CD4-positive, CD25-positive, alpha-beta regulatory T cell (primary cell): ENCODE results near the gene GMNC. TPM values are rescaled to one million over a fixed set of nuclear protein-coding genes. Genes with fewer than 3 reads are reported as not detected.

Experiments used
- ATAC-seq, 2 donors: fragments of 150-1000 bp; cut with Tn5 transposase; one replicate each; pipeline ENCODE4 v1.10.0; 2021; ENCODE audit warnings: low read depth in 2 of 2, moderate number of reproducible peaks in 2 of 2, moderate library complexity in 1 of 2
- DNase-seq, 3 donors: peaks; one replicate each; pipeline versions ENCODE4 v3.0.0 to v3.0.0-alpha.2; 2012 to 2022; ENCODE audit warnings: mixed read lengths in 1 of 3
- H3K27ac ChIP-seq: one replicate; pipeline ENCODE4 v1.7.0; 2013; ENCODE audit warnings: mild to moderate bottlenecking, low read length; ENCODE audit not compliant: insufficient read depth, poor library complexity, severe bottlenecking
- H3K27me3 ChIP-seq: one replicate; pipeline ENCODE4 v1.7.0; 2013; ENCODE audit warnings: low read length; ENCODE audit not compliant: control insufficient read depth, insufficient read depth
- H3K36me3 ChIP-seq: one replicate; pipeline ENCODE4 v1.7.0; 2013; ENCODE audit warnings: mild to moderate bottlenecking, low read length, moderate library complexity; ENCODE audit not compliant: control insufficient read depth, insufficient read depth
- H3K4me1 ChIP-seq: 2 replicates; pipeline ENCODE4 v1.7.0; 2013; ENCODE audit warnings: mild to moderate bottlenecking, low read length; ENCODE audit not compliant: insufficient read depth, control insufficient read depth, poor library complexity, severe bottlenecking
- H3K4me3 ChIP-seq: one replicate; pipeline ENCODE4 v1.7.0; 2013; ENCODE audit warnings: low read depth, mild to moderate bottlenecking, low read length, moderate library complexity
- H3K9me3 ChIP-seq, 2 experiments: 1 replicate in 1 of 2; 2 replicates in 1 of 2; pipeline ENCODE4 v1.7.0; 2013; ENCODE audit warnings: low read length in 2 of 2, mild to moderate bottlenecking in 1 of 2, moderate library complexity in 1 of 2; ENCODE audit not compliant: control insufficient read depth in 2 of 2
- H3K27ac Mint-ChIP-seq, 3 donors: one replicate each; pipeline ENCODE4 v1.8.0; 2020 to 2022; ENCODE audit warnings: mild to moderate bottlenecking in 3 of 3, mixed read lengths in 3 of 3, moderate library complexity in 2 of 3
- H3K27me3 Mint-ChIP-seq: one replicate; pipeline ENCODE4 v1.8.0; 2022; ENCODE audit warnings: mild to moderate bottlenecking, mixed read lengths
- H3K36me3 Mint-ChIP-seq: one replicate; pipeline ENCODE4 v1.8.0; 2020; ENCODE audit warnings: mixed read lengths
- H3K4me1 Mint-ChIP-seq, 4 donors: one replicate each; pipeline ENCODE4 v1.8.0; 2020 to 2022; ENCODE audit warnings: mixed read lengths in 4 of 4, mild to moderate bottlenecking in 1 of 4
- H3K4me3 Mint-ChIP-seq, 4 donors: one replicate each; pipeline ENCODE4 v1.8.0; 2020 to 2022; ENCODE audit warnings: mild to moderate bottlenecking in 4 of 4, mixed read lengths in 4 of 4, moderate library complexity in 3 of 4
- H3K9me3 Mint-ChIP-seq, 7 donors: one replicate each; pipeline ENCODE4 v1.8.0; 2020 to 2022; ENCODE audit warnings: mixed read lengths in 7 of 7, mild to moderate bottlenecking in 3 of 7, moderate library complexity in 2 of 7
- polyA plus RNA-seq, 4 donors: library from polyadenylated mRNA; unstranded; fragments of 300-500 nt; fragmentation: Illumina TruSeq; gene quantifications; one replicate each; pipeline ENCODE4 v1.2.3, GENCODE V29; 2021
- total RNA-seq: library from RNA; stranded (reverse); gene quantifications from one replicate; pipeline ENCODE4 v1.2.3, GENCODE V29; 2022

GMNC gene, protein sequence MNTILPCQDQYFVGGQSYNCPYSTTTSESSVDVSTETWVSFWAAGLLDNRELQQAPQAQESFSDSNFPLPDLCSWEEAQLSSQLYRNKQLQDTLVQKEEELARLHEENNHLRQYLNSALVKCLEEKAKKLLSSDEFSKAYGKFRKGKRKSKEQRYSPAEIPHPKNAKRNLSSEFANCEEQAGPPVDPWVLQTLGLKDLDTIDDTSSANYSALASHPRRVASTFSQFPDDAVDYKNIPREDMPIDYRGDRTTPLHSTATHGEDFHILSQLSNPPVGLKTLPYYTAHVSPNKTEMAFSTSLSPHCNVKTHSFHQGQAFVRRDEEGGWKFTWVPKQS
- total RNA-seq, result not detected
- not detected for polyA plus RNA-seq

DNA sequence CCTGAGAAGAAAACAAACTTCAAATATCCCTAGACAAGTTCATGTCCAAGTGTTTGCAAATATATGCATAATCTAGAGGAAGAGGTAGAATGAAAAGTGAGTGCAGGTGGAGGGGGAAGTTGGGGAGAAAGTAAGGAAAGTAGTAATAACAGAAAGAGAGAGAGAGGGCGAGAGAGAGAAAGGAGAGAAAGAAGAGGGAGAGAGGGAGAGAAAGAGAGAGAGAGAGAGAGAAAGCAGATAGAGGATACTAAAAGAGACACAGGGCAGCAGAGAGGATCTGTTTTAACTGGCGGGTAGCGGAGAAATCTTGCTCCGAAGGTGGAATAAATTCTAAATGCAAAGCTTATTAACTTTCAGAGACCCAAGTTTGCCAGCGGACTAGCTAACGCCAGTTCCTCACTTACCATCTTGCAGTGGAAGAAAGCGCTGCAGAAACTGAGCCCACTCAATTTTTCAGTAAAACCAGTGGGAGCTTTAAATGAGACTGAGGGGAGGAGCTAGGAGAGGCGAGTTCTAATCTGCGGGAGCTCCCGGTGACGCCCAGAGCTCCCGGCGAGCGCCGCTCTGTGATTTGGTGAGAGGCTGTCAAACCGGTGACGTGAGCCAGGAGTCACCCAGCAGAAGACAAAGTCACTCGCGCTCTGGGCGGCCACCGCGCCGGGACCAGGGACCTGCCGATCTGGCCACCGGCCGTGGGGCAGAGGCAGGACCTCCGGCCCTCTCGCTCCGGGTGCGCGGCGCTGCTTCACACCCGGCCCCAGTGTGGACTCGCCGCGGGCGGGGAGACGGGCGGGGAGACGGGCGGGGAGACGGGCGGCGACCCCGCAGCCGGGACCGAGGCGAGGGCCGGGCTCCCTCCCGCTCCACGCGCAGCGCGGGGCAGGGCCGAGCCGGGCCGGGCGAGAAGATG lies at the start of gene GMNC:
Gene GMNC (minus strand): TSS at position 486 of the 910 bp plus-strand sequence. CDS start 79 bp downstream, at position 407.
- H3K4me3 ChIP-seq, result peak within 1 kb of the TSS; percentile 8
- Mint-ChIP-seq H3K27me3 (peaks cover 16% of the 10 kb centered on the region), H3K9me3 (peaks cover 0 to 4% (median 0%) of the 10 kb centered on the region in 7 donors), H3K4me3 (peak within 1 kb of the TSS in 2 of 4 donors; percentile 55 to 56), H3K36me3 (no peaks in the 10 kb centered on the region), H3K27ac (no peak within 1 kb of the TSS), H3K4me1 (peaks cover 0 to 8% (median 0%) of the 10 kb centered on the region in 4 donors)
- ATAC-seq (peak in 1 of 2 donors; percentile 39), DNase-seq (peak in 1 of 3 donors; percentile 50)
- H3K27ac ChIP-seq, result no peak within 1 kb of the TSS
- H3K4me1 ChIP-seq, result no peaks in the 10 kb centered on the region
- H3K36me3 ChIP-seq, result no peaks in the 10 kb centered on the region
- H3K27me3 ChIP-seq, result peaks cover 13% of the 10 kb centered on the region
- no peaks in the 10 kb centered on the region for H3K9me3 ChIP-seq

DNA sequence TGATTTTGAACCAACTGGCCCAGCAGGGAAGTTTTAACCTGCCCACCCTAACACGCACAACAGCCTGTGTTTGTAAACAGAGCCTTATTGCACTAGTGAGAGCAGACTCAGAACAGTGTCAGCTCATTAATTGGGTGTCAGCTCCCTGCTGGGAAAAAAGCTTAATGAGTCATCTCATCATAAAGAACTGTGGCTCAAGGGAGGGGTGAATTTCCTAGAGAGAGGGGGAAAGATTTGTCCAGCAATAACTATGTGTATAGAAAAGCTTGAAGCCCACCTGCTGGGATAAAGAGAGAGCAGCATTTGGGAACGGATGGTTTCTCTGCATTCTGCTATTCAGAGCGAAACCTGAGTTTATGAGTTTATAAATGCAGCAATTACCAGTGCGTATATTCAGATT lies 48.9 kb upstream of the GMNC start:
- no peaks in the 10 kb centered on the region for H3K27me3 Mint-ChIP-seq
- no peak for ATAC-seq
- no peak for DNase-seq
- no peaks in the 10 kb centered on the region for H3K4me1 ChIP-seq
- no peaks in the 10 kb centered on the region for H3K9me3 ChIP-seq
- peaks cover 0 to 6% (median 0%) of the 10 kb centered on the region in 7 donors for H3K9me3 Mint-ChIP-seq
- no peak overlapping the region for H3K27ac ChIP-seq
- no peak overlapping the region for H3K4me3 Mint-ChIP-seq
- H3K36me3 ChIP-seq, result no peaks in the 10 kb centered on the region
- H3K4me3 ChIP-seq, result no peak overlapping the region
- H3K27ac Mint-ChIP-seq, result no peak overlapping the region
- H3K4me1 Mint-ChIP-seq, result no peaks in the 10 kb centered on the region
- no peaks in the 10 kb centered on the region for H3K27me3 ChIP-seq
- H3K36me3 Mint-ChIP-seq, result no peaks in the 10 kb centered on the region

DNA sequence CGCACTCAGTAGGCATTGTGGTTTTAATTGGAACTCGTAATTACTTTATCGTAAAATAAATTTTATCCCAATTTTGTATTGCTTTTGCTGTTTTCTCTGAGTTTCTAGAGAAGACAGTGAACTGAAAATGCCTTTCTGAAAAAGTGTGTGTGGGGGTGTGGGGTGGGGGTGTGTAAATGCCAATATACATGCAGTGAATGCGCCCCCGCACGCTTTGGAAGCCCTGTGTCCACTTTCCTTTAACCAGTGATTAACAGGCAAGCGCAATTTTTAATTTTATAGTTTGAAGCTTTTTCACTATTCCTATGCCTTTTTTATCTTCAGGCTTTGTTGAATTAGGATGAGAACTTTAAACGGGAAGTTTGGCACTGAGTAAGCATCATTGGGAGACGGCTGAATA lies 47.4 kb upstream of the GMNC start:
- H3K4me3 ChIP-seq, result no peak overlapping the region
- no peaks in the 10 kb centered on the region for H3K27me3 ChIP-seq
- no peak overlapping the region for H3K27ac ChIP-seq
- H3K4me1 ChIP-seq, result no peaks in the 10 kb centered on the region
- no peaks in the 10 kb centered on the region for H3K36me3 ChIP-seq
- H3K4me3 Mint-ChIP-seq, result no peak overlapping the region
- no peaks in the 10 kb centered on the region for H3K9me3 ChIP-seq
- no peaks in the 10 kb centered on the region for H3K4me1 Mint-ChIP-seq
- DNase-seq (no peak), ATAC-seq (no peak)
- no peaks in the 10 kb centered on the region for H3K36me3 Mint-ChIP-seq
- no peaks in the 10 kb centered on the region for H3K27me3 Mint-ChIP-seq
- no peak overlapping the region for H3K27ac Mint-ChIP-seq
- H3K9me3 Mint-ChIP-seq, result peaks cover 0 to 8% (median 2%) of the 10 kb centered on the region in 7 donors

DNA sequence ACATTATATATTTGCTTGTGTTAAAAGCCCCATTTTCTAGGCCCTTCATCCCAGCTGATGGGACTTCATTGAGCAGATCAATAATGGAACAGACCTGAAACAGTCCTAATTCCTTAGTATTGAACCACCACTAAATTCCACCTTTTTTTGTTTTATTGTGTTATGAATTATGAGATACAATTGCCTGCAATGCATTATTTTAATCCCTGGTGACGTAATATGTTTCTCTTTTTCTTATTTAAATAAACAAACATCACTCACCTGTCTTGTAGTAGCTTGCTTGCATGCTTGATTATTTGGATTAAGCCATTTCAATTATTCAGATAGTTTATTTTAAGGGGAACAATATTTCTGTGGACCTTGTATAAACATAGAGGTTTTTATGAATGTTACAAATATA lies 40.7 kb upstream of the GMNC start:
- H3K36me3 Mint-ChIP-seq, result no peaks in the 10 kb centered on the region
- no peaks in the 10 kb centered on the region for H3K27me3 Mint-ChIP-seq

DNA sequence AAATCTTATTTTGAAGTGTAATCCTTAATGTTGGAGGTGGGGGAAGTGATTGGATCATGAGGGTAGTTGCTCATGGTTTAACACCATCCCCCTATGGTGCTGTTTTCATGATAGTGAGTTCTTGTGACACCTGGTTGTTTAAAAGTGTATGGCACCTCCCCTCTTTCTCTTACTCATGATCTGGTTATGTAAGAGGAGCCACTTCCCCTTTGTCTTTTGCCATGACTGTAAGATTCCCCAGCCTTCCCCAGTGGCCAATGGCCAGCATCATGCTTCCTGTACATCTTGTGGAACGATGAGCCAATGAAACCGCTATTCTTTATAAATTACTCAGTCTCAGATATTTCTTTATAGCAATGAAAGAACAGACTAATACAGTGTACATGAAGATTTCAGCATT lies 39.8 kb upstream of the GMNC start:
- no peak for DNase-seq
- Histone ChIP-seq H3K27ac (no peak overlapping the region), H3K4me3 (no peak overlapping the region), H3K9me3 (no peaks in the 10 kb centered on the region), H3K27me3 (no peaks in the 10 kb centered on the region), H3K4me1 (no peaks in the 10 kb centered on the region), H3K36me3 (no peaks in the 10 kb centered on the region)
- H3K4me3 Mint-ChIP-seq, result no peak overlapping the region
- H3K27ac Mint-ChIP-seq, result no peak overlapping the region
- peaks cover 1 to 20% (median 5%) of the 10 kb centered on the region in 7 donors for H3K9me3 Mint-ChIP-seq
- H3K36me3 Mint-ChIP-seq, result no peaks in the 10 kb centered on the region
- H3K27me3 Mint-ChIP-seq, result no peaks in the 10 kb centered on the region
- no peak for ATAC-seq
- H3K4me1 Mint-ChIP-seq, result no peaks in the 10 kb centered on the region

More for the DNA sequence above, 40.7 kb upstream of the GMNC start:
- Histone ChIP-seq H3K36me3 (no peaks in the 10 kb centered on the region), H3K4me1 (no peaks in the 10 kb centered on the region), H3K27me3 (no peaks in the 10 kb centered on the region), H3K4me3 (no peak overlapping the region), H3K9me3 (no peaks in the 10 kb centered on the region), H3K27ac (no peak overlapping the region)
- Mint-ChIP-seq H3K27ac (no peak overlapping the region), H3K9me3 (peaks cover 1 to 20% (median 5%) of the 10 kb centered on the region in 7 donors), H3K4me1 (no peaks in the 10 kb centered on the region), H3K4me3 (no peak overlapping the region)
- DNase-seq, result no peak
- ATAC-seq, result no peak

DNA sequence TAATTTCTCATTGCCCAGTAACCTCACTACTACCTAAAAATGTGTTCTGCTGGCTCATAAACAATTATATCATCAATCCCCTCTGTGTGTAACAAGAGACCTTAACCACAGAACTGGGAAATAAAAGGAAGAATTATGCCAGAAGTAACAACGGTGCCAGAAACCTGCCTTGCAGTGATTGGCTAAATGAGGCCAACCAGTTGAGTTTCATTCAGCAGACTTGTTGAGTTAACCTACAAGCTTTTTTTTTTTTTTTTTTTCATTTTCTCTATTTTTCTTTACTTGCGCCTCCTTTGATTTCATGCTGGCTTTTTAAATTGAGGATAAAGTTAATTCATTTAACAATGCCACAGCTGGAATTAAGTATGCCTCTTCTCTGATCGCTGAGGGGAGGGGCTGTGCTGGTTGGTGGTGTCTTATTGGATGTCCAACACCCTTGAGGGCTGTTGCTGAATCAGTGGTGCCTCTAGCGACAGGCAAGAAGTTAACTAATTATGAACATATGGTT lies 30.0 kb upstream of the GMNC start:
- no peaks in the 10 kb centered on the region for H3K27me3 ChIP-seq
- H3K27me3 Mint-ChIP-seq, result no peaks in the 10 kb centered on the region
- no peaks in the 10 kb centered on the region for H3K4me1 ChIP-seq
- no peaks in the 10 kb centered on the region for H3K36me3 Mint-ChIP-seq
- H3K9me3 ChIP-seq, result peaks cover 0 to 10% of the 10 kb centered on the region in 2 experiments
- peaks cover 0 to 20% (median 5%) of the 10 kb centered on the region in 7 donors for H3K9me3 Mint-ChIP-seq
- no peak overlapping the region for H3K27ac Mint-ChIP-seq
- H3K4me3 Mint-ChIP-seq, result no peak overlapping the region
- H3K27ac ChIP-seq, result no peak overlapping the region
- no peak overlapping the region for H3K4me3 ChIP-seq
- H3K36me3 ChIP-seq, result no peaks in the 10 kb centered on the region
- no peaks in the 10 kb centered on the region for H3K4me1 Mint-ChIP-seq
- DNase-seq (no peak), ATAC-seq (no peak)

GRCh38 chr3:190886945-190887344 lies 24.5 kb upstream of the GMNC start:
- DNase-seq (no peak), ATAC-seq (no peak)
- H3K9me3 Mint-ChIP-seq, result peaks cover 0 to 3% (median 0%) of the 10 kb centered on the region in 7 donors
- Histone ChIP-seq H3K27ac (no peak overlapping the region), H3K36me3 (no peaks in the 10 kb centered on the region), H3K4me3 (no peak overlapping the region), H3K9me3 (no peaks in the 10 kb centered on the region), H3K27me3 (no peaks in the 10 kb centered on the region), H3K4me1 (no peaks in the 10 kb centered on the region)
- no peaks in the 10 kb centered on the region for H3K36me3 Mint-ChIP-seq
- H3K4me1 Mint-ChIP-seq, result no peaks in the 10 kb centered on the region
- no peak overlapping the region for H3K4me3 Mint-ChIP-seq
- H3K27me3 Mint-ChIP-seq, result no peaks in the 10 kb centered on the region
- no peak overlapping the region for H3K27ac Mint-ChIP-seq
